H9 (cell line): Measurements from ENCODE around the gene UMAD1. TPM values are rescaled to one million over a fixed set of nuclear protein-coding genes. Genes with fewer than 3 reads are reported as not detected.

ENCODE experiments used
- DNase-seq: peaks from one replicate; pipeline ENCODE4 v3.0.0-alpha.2; 2017
- H2AFZ ChIP-seq: one replicate; pipeline ENCODE4 v1.6.1; 2013; ENCODE audit warnings: mild to moderate bottlenecking, low read length, control low read depth, moderate library complexity
- H2AK5ac ChIP-seq: 2 replicates; pipeline ENCODE4 v1.6.1; 2013; ENCODE audit warnings: low read length, control low read depth, mixed read lengths; ENCODE audit not compliant: insufficient read length
- H2BK120ac ChIP-seq: one replicate; pipeline ENCODE4 v1.6.1; 2013; ENCODE audit warnings: low read depth, mild to moderate bottlenecking, low read length, control low read depth, inconsistent platforms; ENCODE audit not compliant: poor library complexity, severe bottlenecking
- H2BK12ac ChIP-seq: 2 replicates; pipeline ENCODE4 v1.6.1; 2013; ENCODE audit warnings: low read length, control low read depth, mixed read lengths, low read depth; ENCODE audit not compliant: insufficient read length
- H2BK15ac ChIP-seq: 2 replicates; pipeline ENCODE4 v1.6.1; 2013; ENCODE audit warnings: low read depth, low read length, control low read depth
- H2BK20ac ChIP-seq: one replicate; pipeline ENCODE4 v1.6.1; 2013; ENCODE audit warnings: low read depth, mild to moderate bottlenecking, low read length, control low read depth, inconsistent platforms; ENCODE audit not compliant: poor library complexity, severe bottlenecking
- H2BK5ac ChIP-seq: 2 replicates; pipeline ENCODE4 v1.6.1; 2013; ENCODE audit warnings: low read length, control low read depth, mixed read lengths; ENCODE audit not compliant: insufficient read length
- H3K14ac ChIP-seq: 2 replicates; pipeline ENCODE4 v1.6.1; 2013; ENCODE audit warnings: low read length, control low read depth; ENCODE audit not compliant: insufficient read depth
- H3K18ac ChIP-seq: 2 replicates; pipeline ENCODE4 v1.6.1; 2013; ENCODE audit warnings: low read depth, mild to moderate bottlenecking, mixed read lengths, low read length, control low read depth; ENCODE audit not compliant: insufficient read length
- H3K23ac ChIP-seq: 2 replicates; pipeline ENCODE4 v1.6.1; 2013; ENCODE audit warnings: low read length, control low read depth, mixed read lengths, low read depth; ENCODE audit not compliant: insufficient read length
- H3K23me2 ChIP-seq: 2 replicates; pipeline ENCODE4 v1.6.1; 2013; ENCODE audit warnings: low read depth, mild to moderate bottlenecking, mixed read lengths, low read length, control low read depth; ENCODE audit not compliant: insufficient read length, poor library complexity, severe bottlenecking
- H3K27ac ChIP-seq: 2 replicates; pipeline ENCODE4 v1.5.1; 2013; ENCODE audit warnings: low read length, control low read depth, mixed read lengths, low read depth; ENCODE audit not compliant: insufficient read length
- H3K27me3 ChIP-seq: 2 replicates; pipeline ENCODE4 v1.6.1; 2013; ENCODE audit warnings: low read length, control low read depth, inconsistent platforms; ENCODE audit not compliant: insufficient read depth
- H3K4ac ChIP-seq: 2 replicates; pipeline ENCODE4 v1.6.1; 2013; ENCODE audit warnings: low read depth, mild to moderate bottlenecking, control low read depth, inconsistent platforms, low read length, moderate library complexity
- H3K4me1 ChIP-seq: 2 replicates; pipeline ENCODE4 v1.6.1; 2013; ENCODE audit warnings: low read length, control low read depth, inconsistent platforms; ENCODE audit not compliant: insufficient read depth
- H3K4me2 ChIP-seq: 2 replicates; pipeline ENCODE4 v1.6.1; 2013; ENCODE audit warnings: low read length, control low read depth, mixed read lengths; ENCODE audit not compliant: insufficient read length, insufficient read depth
- H3K56ac ChIP-seq: 2 replicates; pipeline ENCODE4 v1.6.1; 2013; ENCODE audit warnings: low read depth, mild to moderate bottlenecking, mixed read lengths, low read length, control low read depth; ENCODE audit not compliant: insufficient read length
- H3K79me1 ChIP-seq: 2 replicates; pipeline ENCODE4 v1.6.1; 2013; ENCODE audit warnings: low read depth, mild to moderate bottlenecking, moderate library complexity, low read length, control low read depth, inconsistent platforms; ENCODE audit not compliant: insufficient read depth, poor library complexity, severe bottlenecking
- H3K79me2 ChIP-seq: 2 replicates; pipeline ENCODE4 v1.6.1; 2013; ENCODE audit warnings: low read length, control low read depth, inconsistent platforms; ENCODE audit not compliant: insufficient read depth
- H3K9ac ChIP-seq: 2 replicates; pipeline ENCODE4 v1.6.1; 2013; ENCODE audit warnings: low read length, control low read depth, mixed read lengths; ENCODE audit not compliant: insufficient read length; ENCODE audit errors: extremely low read depth
- H3K9me3 ChIP-seq: one replicate; pipeline ENCODE4 v1.6.1; 2013; ENCODE audit warnings: low read depth, low read length, inconsistent platforms; ENCODE audit not compliant: control insufficient read depth
- H3T11ph ChIP-seq: one replicate; pipeline ENCODE4 v1.6.1; 2013; ENCODE audit warnings: mild to moderate bottlenecking, low read length, control low read depth, inconsistent platforms
- H4K20me1 ChIP-seq: one replicate; pipeline ENCODE4 v1.6.1; 2013; ENCODE audit not compliant: control insufficient read depth, insufficient read length, insufficient read depth
- H4K5ac ChIP-seq: 2 replicates; pipeline ENCODE4 v1.6.1; 2013; ENCODE audit warnings: low read depth, mild to moderate bottlenecking, mixed read lengths, low read length, control low read depth; ENCODE audit not compliant: insufficient read length
- H4K8ac ChIP-seq: replicated peaks from 2 replicates; pipeline ENCODE4 v1.6.1; 2013; ENCODE audit warnings: low read length, control low read depth, mixed read lengths, low read depth; ENCODE audit not compliant: insufficient read length
- H4K91ac ChIP-seq: 2 replicates; pipeline ENCODE4 v1.6.1; 2013; ENCODE audit warnings: low read depth, mild to moderate bottlenecking, moderate library complexity, mixed read lengths, low read length, control low read depth; ENCODE audit not compliant: insufficient read length
- H3K27ac Mint-ChIP-seq, 3 experiments: 2 replicates in 2 of 3; 3 replicates in 1 of 3; pipeline ENCODE4 v1.8.0; 2020 to 2021; ENCODE audit warnings: mixed read lengths in 3 of 3, mild to moderate bottlenecking in 1 of 3, moderate library complexity in 1 of 3
- H3K27me3 Mint-ChIP-seq: 2 replicates; pipeline ENCODE4 v1.8.0; 2021; ENCODE audit warnings: low read depth, mild to moderate bottlenecking, moderate library complexity, mixed read lengths
- H3K36me3 Mint-ChIP-seq, 3 experiments: 2 replicates in 2 of 3; 3 replicates in 1 of 3; pipeline ENCODE4 v1.8.0; 2020 to 2021; ENCODE audit warnings: low read depth in 3 of 3, mixed read lengths in 3 of 3; ENCODE audit not compliant: insufficient read depth in 1 of 3
- H3K4me1 Mint-ChIP-seq, 2 experiments: 2 replicates each; pipeline ENCODE4 v1.8.0; 2020; ENCODE audit warnings: mixed read lengths in 2 of 2
- H3K4me3 Mint-ChIP-seq, 2 experiments: 2 replicates in 1 of 2; 3 replicates in 1 of 2; pipeline ENCODE4 v1.8.0; 2020 to 2021; ENCODE audit warnings: mild to moderate bottlenecking in 2 of 2, mixed read lengths in 2 of 2, moderate library complexity in 1 of 2
- H3K9me3 Mint-ChIP-seq, 2 experiments: 2 replicates in 1 of 2; 3 replicates in 1 of 2; pipeline ENCODE4 v1.8.0; 2020; ENCODE audit warnings: mild to moderate bottlenecking in 2 of 2, mixed read lengths in 2 of 2, moderate library complexity in 1 of 2
- WGBS: extraction: QIAGEN DNeasy Blood & Tissue Kit; methylation state at CpG from one replicate; pipeline ENCODE4 v1.1.7; 2013; ENCODE audit warnings: missing lambda C conversion rate, low lambda C conversion rate, mixed read lengths; ENCODE audit not compliant: insufficient read length; ENCODE audit errors: extremely low coverage; 5-methylcytosine and 5-hydroxymethylcytosine counted together
- total RNA-seq: library from RNA; stranded (reverse); gene quantifications from 2 replicates; pipeline ENCODE4 v1.2.1, GENCODE V29; 2021
- TF ChIP-seq, protein P1 (sequence below): fragments of 200-600 bp; sonication (generic); conservative IDR thresholded peaks from 3 replicates; pipeline ENCODE4 v1.8.0; 2021; ENCODE audit warnings: antibody characterized with exemption, mild to moderate bottlenecking

The UMAD1 gene
- total RNA-seq, 1 experiment from 2014 or later = 8.9 TPM

DNA sequence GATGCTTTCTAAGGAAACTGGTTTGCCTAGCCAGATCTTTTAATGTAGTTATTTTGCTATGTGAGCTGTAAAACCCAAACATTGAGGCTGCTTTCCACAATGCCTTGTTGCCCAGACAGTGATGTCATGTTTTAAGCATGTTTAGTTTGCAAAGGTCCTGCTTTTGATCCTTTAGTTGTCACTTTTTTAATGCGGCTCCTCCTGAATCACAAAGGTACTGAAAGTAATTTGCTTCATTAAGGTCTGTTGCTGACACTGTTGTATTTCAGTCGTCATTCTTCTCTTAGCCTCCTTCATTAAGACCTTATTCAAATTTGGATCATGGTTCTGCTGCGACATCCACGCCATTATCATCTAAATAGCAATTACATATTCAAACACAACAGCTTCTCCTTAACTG, 67.3 kb downstream of the UMAD1 start:
- no peaks in the 10 kb centered on the region for H3K9me3 Mint-ChIP-seq
- Histone ChIP-seq H3K56ac (no peak overlapping the region), H2BK12ac (no peak overlapping the region), H4K5ac (no peak overlapping the region), H3K27ac (no peak overlapping the region), H2AK5ac (no peak overlapping the region), H3K4me2 (peak overlapping the region; percentile 44), H2AFZ (no peak overlapping the region), H3K23me2 (no peaks in the 10 kb centered on the region), H2BK120ac (no peak overlapping the region), H2BK15ac (no peak overlapping the region), H2BK5ac (no peak overlapping the region), H4K20me1 (no peaks in the 10 kb centered on the region), H4K8ac (no peak overlapping the region), H3K14ac (no peak overlapping the region), H3K4me1 (peaks cover 2% of the 10 kb centered on the region; the same call in 1 of the 2 replicates), H3K4ac (no peak overlapping the region), H3K9me3 (no peaks in the 10 kb centered on the region), H3K23ac (no peak overlapping the region), H3K9ac (no peak overlapping the region), H3K79me2 (no peaks in the 10 kb centered on the region), H4K91ac (no peak overlapping the region), H3K79me1 (no peaks in the 10 kb centered on the region), H2BK20ac (no peak overlapping the region), H3T11ph (no peak overlapping the region), H3K27me3 (no peaks in the 10 kb centered on the region), H3K18ac (no peak overlapping the region)
- no peak for DNase-seq
- H3K27me3 Mint-ChIP-seq = no peaks in the 10 kb centered on the region
- H3K27ac Mint-ChIP-seq = peak overlapping the region in 2 of 3 experiments; percentile 2 to 85; a peak in 3 of 7 replicates
- TF ChIP-seq, protein P1, sequence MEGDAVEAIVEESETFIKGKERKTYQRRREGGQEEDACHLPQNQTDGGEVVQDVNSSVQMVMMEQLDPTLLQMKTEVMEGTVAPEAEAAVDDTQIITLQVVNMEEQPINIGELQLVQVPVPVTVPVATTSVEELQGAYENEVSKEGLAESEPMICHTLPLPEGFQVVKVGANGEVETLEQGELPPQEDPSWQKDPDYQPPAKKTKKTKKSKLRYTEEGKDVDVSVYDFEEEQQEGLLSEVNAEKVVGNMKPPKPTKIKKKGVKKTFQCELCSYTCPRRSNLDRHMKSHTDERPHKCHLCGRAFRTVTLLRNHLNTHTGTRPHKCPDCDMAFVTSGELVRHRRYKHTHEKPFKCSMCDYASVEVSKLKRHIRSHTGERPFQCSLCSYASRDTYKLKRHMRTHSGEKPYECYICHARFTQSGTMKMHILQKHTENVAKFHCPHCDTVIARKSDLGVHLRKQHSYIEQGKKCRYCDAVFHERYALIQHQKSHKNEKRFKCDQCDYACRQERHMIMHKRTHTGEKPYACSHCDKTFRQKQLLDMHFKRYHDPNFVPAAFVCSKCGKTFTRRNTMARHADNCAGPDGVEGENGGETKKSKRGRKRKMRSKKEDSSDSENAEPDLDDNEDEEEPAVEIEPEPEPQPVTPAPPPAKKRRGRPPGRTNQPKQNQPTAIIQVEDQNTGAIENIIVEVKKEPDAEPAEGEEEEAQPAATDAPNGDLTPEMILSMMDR = no peak
- no peaks in the 10 kb centered on the region; a peak in 1 of 7 replicates for H3K36me3 Mint-ChIP-seq
- peaks cover 46 to 47% of the 10 kb centered on the region in 2 experiments for H3K4me1 Mint-ChIP-seq
- H3K4me3 Mint-ChIP-seq = no peak overlapping the region
- no CpG with 5 or more reads among the region's 4 CpGs for WGBS
